Lower leg skin (tissue), 3 donors: ENCODE results near the gene KCNJ13.

ENCODE experiments used
- POLR2A ChIP-seq, 2 donors: fragments of 450-650 bp; IDR thresholded peaks; one replicate each; pipeline ENCODE4 v1.6.1; 2016 to 2017; ENCODE audit warnings: antibody characterized with exemption in 2 of 2, mild to moderate bottlenecking in 1 of 2, moderate library complexity in 1 of 2
- TF ChIP-seq, protein P1 (sequence below), 3 donors: fragments of 450-650 bp; IDR thresholded peaks; one replicate each; pipeline ENCODE4 v1.5.1; 2016; ENCODE audit warnings: antibody characterized with exemption in 3 of 3, mild to moderate bottlenecking in 3 of 3, moderate library complexity in 2 of 3

DNA sequence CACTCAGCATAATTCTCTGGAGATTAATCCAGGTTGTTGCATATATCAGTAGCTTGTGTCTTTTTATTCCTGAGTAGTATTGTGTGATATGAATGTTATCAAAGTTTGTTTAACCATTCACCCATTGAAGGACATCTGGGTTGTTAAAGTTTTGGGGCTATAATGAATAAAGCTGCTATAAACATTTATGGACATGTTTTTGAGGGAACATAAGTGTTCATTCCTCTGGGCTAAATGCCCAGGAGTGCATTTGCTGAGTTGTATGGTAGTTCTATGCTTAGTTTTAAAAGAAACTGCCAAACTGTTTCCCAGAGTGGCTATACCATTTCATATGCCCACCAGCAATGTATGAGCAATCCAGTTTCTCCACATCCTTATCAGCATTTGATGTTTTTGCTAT, 21.8 kb upstream of the KCNJ13 start:
- no peak for TF ChIP-seq POLR2A (IDR thresholded peaks at IDR 0.05)
- TF ChIP-seq, protein P1, sequence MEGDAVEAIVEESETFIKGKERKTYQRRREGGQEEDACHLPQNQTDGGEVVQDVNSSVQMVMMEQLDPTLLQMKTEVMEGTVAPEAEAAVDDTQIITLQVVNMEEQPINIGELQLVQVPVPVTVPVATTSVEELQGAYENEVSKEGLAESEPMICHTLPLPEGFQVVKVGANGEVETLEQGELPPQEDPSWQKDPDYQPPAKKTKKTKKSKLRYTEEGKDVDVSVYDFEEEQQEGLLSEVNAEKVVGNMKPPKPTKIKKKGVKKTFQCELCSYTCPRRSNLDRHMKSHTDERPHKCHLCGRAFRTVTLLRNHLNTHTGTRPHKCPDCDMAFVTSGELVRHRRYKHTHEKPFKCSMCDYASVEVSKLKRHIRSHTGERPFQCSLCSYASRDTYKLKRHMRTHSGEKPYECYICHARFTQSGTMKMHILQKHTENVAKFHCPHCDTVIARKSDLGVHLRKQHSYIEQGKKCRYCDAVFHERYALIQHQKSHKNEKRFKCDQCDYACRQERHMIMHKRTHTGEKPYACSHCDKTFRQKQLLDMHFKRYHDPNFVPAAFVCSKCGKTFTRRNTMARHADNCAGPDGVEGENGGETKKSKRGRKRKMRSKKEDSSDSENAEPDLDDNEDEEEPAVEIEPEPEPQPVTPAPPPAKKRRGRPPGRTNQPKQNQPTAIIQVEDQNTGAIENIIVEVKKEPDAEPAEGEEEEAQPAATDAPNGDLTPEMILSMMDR (IDR thresholded peaks at IDR 0.05) = no peak
